AG04449 (cell line): ENCODE results near the gene IDS.

Experiments used
- CTCF ChIA-PET: fragments of 350-600 bp; formaldehyde crosslinking; extraction: SDS; loops from one replicate; lab custom pipeline; 2021; ENCODE audit warnings: antibody characterized with exemption; lab: Yijun Ruan, JAX
- POLR2A ChIA-PET: fragments of 400-600, 350-600 bp; formaldehyde crosslinking; extraction: SDS; loops from one replicate; lab custom pipeline; 2020; ENCODE audit warnings: antibody characterized with exemption, inconsistent platforms; lab: Yijun Ruan, JAX
- DNase-seq: peaks from one replicate; pipeline ENCODE4 v3.0.0-alpha.2; 2010; ENCODE audit warnings: low read depth, low spot score
- H3K4me3 ChIP-seq: 2 replicates; pipeline ENCODE4 v1.5.1; 2011; ENCODE audit warnings: low read depth, mild to moderate bottlenecking, control low read depth, low read length
- TF ChIP-seq, protein P1 (sequence below): IDR thresholded peaks from one replicate; pipeline ENCODE4 v1.5.1; 2011; ENCODE audit warnings: mild to moderate bottlenecking, moderate library complexity, low read length, control low read depth, inconsistent platforms; ENCODE audit not compliant: insufficient read depth; ENCODE audit errors: missing control alignments

IDS gene

DNA sequence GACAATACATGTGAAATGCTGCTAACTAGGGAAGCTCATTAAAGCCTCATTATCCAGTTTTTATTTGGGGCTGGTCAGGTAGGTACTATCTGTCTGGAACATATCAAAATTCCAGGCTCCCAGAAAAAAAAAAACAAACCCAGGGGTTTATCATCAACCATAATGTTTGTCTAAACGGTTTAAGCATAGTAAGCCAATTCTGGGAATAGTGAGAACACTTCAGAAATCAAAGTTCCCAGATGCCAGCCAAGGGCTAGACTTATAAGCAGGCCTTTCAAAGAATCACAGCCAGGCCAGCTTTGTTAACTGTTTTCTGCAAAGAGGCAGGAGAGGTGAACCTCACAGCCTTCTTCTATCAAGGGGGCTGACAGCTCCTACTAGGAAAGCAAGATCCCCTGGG lies 8.1 kb downstream of the IDS start:
- ChIA-PET CTCF (no interaction called here), POLR2A (no interaction called here)
- no peak overlapping the region for H3K4me3 ChIP-seq

DNA sequence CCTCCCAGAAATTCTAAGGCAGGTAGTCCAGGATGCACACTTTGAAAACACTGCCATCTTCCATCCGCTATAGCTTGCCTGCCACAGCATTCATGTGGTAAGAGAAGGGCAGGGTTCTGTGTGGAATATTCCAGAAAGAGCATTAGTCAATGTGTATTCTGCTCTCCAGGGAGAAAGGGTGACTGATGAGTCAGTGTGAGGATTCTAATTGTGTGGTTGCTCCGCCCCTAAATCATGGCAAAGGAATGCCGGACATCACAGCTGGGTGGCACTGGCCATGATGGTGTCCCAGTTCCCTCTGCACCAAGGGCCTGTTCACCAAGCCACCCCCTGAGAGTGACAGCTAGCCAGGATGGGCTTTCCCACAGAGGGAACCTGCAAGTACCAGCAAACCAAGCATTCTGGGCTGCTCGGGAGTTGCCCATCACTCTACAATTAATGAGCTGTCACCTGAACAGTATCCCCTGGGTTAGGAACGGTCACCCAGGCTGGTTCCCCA lies 9.5 kb downstream of the IDS start:
- ChIA-PET CTCF (no interaction called here), POLR2A (no interaction called here)
- TF ChIP-seq, protein P1, sequence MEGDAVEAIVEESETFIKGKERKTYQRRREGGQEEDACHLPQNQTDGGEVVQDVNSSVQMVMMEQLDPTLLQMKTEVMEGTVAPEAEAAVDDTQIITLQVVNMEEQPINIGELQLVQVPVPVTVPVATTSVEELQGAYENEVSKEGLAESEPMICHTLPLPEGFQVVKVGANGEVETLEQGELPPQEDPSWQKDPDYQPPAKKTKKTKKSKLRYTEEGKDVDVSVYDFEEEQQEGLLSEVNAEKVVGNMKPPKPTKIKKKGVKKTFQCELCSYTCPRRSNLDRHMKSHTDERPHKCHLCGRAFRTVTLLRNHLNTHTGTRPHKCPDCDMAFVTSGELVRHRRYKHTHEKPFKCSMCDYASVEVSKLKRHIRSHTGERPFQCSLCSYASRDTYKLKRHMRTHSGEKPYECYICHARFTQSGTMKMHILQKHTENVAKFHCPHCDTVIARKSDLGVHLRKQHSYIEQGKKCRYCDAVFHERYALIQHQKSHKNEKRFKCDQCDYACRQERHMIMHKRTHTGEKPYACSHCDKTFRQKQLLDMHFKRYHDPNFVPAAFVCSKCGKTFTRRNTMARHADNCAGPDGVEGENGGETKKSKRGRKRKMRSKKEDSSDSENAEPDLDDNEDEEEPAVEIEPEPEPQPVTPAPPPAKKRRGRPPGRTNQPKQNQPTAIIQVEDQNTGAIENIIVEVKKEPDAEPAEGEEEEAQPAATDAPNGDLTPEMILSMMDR = no peak
- H3K4me3 ChIP-seq = no peak overlapping the region
- no peak for DNase-seq

More for the DNA sequence above, 8.1 kb downstream of the IDS start:
- no peak for DNase-seq
- TF ChIP-seq, protein P1 = no peak

DNA sequence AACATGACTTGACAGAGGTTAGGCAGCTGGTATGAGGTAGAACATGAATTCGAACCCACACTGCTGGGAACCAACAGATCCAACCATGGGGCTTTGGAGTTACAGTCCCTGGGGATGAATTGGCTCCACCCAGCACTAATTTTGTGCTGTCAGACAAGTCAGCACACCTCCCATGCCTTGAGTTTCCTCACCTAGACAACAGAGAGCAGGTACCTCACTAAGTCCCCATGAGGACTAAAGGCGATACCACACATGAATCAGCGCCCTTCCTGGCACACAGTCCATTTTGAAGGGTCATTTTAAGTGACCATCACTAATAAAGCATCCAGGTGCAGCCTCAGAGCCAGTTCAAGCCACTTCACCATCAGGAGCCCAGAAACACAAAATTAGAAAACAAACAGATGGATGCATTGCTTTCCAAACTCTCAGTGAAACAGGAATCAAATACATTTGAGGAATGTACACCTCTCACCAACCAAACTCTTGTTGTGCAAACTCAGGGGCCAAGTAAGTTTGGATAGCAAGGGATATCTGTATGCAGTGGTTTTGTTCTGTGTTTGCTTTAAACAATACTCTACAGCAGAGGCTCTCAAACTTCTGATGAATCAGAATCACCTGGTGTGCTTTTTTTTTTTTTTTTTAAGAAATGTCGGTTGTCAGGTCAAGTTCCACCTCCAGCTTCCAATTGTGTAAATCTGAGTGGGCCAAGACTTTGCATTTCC lies 10.1 kb downstream of the IDS start:
- no peak overlapping the region for H3K4me3 ChIP-seq
- no peak for DNase-seq
- CTCF ChIA-PET = no interaction called here
- TF ChIP-seq, protein P1 = no peak
- POLR2A ChIA-PET = interaction anchor here (0.9 kb wide), 1 partner anchor 46 kb away, joined by 3 read pairs; the partner anchor contains the start of gene EOLA1

DNA sequence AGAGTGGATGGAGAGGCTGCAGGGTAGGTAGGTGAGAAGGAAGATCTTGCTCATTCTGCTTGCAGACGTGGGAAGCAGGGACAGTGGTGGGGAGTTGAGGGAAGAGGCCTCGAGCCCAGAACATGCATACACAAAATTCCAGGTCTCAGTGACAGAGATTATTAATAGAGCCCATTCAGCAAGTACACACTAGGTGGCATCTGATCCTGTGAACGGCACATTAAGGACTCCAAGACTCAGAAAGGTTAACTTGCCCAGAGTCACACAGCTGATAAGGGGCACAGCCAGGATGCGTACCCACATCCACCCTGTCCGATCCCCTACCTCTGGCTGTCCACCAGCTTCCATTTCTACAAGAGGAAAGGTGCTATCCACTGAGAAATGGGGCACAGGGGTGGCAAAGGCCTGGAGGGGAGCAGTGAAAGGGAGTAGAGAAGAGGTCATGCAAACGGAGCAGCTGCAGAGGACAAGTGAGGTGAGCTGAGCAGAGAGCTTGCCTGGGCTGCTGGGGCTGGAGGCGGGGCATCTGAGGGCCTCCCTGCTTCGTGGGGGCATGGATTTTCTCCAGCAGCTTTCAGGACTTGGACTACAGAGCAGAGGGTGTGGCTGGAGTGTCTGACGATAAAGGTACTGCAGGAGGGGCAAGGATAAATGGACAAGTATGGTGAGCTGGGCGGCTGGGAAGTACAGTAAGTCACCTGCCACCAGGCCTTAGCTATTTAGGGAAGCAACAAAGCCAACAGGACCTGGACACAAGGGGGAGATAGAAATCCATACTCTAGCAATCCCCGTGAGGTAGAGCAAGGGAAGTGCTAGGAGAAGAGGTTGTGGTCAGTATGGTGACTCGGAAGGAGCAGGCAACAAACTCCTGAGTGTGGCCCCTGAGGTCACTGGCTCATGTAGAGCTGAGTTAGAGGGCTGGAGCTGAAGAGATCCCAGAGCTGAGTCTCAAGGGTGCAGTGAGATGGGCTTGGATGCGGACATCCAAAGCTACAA lies 11.2 kb downstream of the IDS start:
- CTCF ChIA-PET = interaction anchor here (1.0 kb wide), 1 partner anchor 22 kb away, joined by 3 read pairs; no protein-coding TSS in a partner anchor
- no peak for DNase-seq
- POLR2A ChIA-PET = interaction anchor here (0.9 kb wide), 1 partner anchor 47 kb away, joined by 3 read pairs; the partner anchor contains the start of gene EOLA1
- TF ChIP-seq, protein P1 = no peak
- H3K4me3 ChIP-seq = no peak overlapping the region

- H3K4me3 ChIP-seq = no peak overlapping the region
- DNase-seq = no peak
- ChIA-PET POLR2A (no interaction called here), CTCF (interaction anchor here (0.9 kb wide), 1 partner anchor 21 kb away, joined by 3 read pairs; no protein-coding TSS in a partner anchor)
- TF ChIP-seq, protein P1 = no peak
These were observed 13.3 kb downstream of the IDS start for GRCh38 chrX:149491812-149492211.
